GM19463 (cell line): Measurements from ENCODE around the gene MTFR1L.

ENCODE experiments used
- ATAC-seq: cut with Tn5 transposase; IDR thresholded peaks from one replicate; pipeline ENCODE4 v1.9.1; 2021; ENCODE audit warnings: mild to moderate bottlenecking, moderate library complexity; ENCODE audit not compliant: unreplicated experiment

The MTFR1L gene

DNA sequence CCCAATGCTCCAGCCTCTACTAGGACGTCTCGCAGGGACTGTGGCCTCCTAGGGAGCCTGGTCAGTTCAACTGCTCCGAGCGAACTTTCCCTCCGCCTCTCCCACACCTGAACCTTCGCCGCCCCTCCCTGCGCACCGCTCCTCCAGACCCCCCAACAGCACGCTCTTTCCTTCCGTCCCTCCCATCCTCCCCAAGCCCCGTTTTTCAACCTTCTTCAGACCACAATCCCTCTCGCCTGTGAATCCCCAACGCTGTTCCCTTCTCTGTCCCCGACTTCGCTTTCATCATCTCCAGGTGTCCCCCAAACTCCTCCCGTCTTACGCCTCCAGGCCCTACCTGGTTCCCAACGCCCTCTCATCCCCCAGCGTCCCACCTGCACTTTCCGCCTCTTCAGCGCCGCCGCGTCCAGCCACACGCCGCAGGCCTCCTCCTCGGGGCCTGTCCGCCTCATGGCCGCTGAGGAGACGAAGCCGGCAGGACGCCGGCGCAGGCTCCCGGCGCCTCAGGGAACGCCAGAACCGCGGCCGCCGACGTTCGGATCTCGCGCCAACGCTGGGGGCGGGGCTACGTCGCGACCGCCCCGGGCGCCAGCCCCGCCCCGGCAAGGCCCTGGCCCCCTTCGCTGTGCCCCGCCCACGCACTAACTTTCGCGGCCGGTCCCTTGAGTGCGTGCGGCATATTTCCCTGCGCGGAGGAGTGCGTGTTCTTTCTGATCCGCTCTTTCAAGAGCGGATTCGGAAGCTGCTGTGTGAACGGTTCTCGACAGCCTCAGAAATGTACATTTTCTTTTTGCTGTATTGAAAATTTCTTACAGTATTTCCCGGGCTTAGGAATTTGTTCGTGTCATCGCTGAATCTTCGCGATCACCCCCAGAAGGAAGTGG is 39.4 kb downstream of the MTFR1L start, which contains the start of gene AUNIP:
Gene AUNIP, minus strand, starts transcription at position 552 of the 884 bp plus-strand sequence. Its CDS starts 100 bp downstream, at position 452.
- peak; percentile 92 for ATAC-seq

- no peak for ATAC-seq
Measured at GRCh38 chr1:25861316-25862286, 41.8 kb downstream of the MTFR1L start.

GRCh38 chr1:25862785-25863485 is 43.2 kb downstream of the MTFR1L start:
- no peak for ATAC-seq

GRCh38 chr1:25863486-25864262 is 43.9 kb downstream of the MTFR1L start:
- ATAC-seq, result no peak

GRCh38 chr1:25864434-25864833 is 44.7 kb downstream of the MTFR1L start:
- no peak for ATAC-seq

DNA sequence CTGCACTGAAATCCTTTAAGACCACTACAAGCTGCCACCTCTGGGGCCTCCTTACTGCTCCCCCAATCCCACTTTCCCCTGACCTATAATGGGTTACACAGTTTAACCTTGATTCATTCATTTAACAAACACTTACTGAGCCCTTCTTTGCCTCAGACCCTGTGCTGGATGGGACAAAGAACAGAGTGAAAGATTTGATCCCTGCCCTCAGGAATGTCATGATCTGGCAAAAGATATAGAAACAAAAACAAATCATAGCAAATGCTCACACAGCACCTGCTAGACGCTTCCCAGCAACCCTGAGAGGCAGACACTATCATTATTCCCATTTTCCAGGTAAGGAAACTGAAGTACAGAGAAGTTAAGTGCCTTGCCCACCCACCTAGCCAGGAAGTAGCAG is 46.5 kb downstream of the MTFR1L start:
- no peak for ATAC-seq

GRCh38 chr1:25867210-25867991 is 47.6 kb downstream of the MTFR1L start:
- no peak for ATAC-seq

DNA sequence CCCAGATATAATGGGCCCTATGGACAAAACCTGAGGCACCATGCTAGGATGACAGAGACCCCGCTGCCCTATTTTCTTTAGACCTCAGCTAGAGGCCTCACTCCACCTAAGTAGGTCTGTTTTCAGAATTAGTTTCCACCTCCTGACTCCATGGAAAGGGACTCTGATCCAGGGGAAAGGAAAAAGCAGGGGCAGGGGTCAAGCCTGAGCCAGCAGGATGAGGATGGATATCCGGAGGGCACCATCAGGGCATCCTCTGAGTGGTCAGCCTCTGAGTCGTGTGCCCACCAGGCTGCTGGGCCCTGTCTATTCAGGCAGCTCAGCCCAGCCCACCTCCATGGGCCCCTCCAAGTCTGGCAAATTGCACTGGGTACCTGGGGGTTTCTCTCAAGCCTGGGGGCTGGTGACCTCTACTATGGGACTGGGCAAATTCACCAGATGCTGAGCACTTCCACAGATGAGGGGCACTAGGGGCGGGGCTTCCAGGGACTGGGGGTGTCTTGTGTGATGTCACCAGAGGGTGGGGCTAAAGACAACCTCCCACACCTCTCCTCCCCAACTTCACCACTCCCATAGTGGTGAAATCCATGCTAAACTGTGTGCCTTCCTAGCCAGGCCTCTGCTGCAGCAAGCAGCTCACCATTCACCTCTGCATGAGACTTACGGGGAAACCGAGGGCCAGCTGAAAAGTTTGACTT is 50.3 kb downstream of the MTFR1L start:
- no peak for ATAC-seq

GRCh38 chr1:25870614-25871013 is 50.9 kb downstream of the MTFR1L start:
- no peak for ATAC-seq

DNA sequence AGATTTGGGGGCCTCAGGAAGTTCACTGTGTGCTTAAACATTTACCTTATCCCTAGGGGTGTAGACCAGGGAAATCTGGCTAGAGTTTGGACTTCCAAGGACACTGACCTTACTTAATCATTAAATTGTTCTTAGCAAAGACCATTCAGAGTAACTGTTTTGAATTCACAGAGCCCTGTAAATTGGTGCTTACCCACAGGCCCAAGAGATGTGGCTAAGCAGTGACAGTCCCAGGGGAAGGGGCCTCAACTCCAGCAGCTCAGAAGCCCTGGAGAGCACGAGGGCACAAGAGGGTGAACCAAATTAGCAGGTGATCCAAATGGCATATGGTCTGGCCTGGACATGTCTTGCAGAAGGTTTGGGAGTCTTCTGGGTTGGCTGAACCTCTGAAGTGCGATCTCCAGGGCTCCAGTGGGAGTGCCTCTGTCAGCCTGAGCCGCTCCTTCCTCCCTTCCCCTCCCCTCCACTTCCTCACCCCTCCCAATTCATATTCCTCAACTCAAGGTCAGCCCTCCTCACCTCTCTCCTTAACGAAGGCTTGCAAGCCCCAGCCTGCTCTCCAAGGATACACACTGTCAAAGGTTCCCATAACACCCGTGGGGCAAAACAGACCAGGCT is 51.4 kb downstream of the MTFR1L start:
- ATAC-seq, result no peak

DNA sequence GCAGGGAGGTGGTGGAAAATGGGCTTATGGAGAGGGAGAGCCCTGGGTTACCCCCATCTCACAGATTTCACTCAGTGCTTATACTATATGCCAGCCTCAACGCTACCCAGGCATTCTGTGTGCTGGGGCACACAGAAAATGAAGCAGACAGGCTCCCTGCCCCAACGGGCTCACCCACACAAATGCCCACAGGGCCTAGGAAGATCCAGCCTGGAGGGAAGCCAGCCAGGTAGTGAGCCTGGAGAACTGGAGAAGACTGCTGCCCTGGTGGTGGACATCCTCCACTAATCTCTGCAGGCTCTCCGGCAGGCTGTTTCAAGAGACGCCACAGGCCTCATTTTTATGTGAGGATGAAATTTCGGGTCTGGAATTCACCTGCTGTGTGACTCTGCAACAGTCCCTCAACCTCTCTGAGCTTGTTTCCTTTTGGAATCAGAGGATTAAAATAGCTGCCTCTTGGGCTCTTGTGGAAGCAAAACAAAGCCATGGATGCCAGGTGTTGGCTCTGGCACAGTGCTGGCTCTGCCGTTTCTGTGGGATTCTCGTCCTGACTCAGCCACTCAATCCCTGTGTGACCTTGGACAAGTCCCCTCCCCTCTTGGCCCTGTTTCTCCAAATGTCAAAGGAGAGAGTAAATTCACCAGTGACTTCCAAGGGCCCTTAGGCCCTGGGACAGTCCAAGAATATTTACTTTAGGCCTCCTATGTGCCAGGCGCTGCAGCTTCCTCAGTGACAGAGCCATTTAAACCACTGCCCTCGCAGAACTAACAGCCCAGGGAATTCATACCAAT is 52.1 kb downstream of the MTFR1L start:
- no peak for ATAC-seq

GRCh38 chr1:25872713-25873112 is 53.0 kb downstream of the MTFR1L start:
- ATAC-seq, result no peak

- ATAC-seq, result no peak
Measured at GRCh38 chr1:25873120-25873519, 53.4 kb downstream of the MTFR1L start.

GRCh38 chr1:25874209-25874608 is 54.5 kb downstream of the MTFR1L start:
- no peak for ATAC-seq

DNA sequence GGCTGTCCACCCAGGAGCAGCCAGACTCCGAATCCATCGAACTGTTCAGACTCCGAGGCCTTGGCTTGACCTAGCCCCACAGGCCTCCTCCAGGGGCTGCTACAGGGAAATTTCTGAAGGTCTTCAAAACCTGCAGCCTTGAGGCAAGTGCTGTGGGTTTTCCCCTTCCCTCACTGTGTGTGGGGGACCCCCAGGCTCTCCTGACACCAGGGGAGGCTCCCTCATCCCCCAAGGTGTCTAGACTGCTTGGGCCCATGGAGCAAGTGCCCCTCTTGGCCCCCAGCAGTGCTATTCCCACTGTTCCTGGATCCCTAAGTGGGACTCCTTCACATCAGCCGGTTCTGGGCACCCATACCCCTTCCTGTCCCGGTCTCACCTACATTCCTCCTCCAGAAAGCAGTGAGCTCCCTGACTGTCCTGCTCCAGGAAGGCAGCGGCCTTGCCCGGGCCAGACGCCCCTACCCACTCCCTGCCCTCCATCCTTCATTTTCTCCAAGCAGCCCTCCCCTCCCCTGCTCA is 54.9 kb downstream of the MTFR1L start:
- no peak for ATAC-seq

- peak; percentile 60 for ATAC-seq
Measured at GRCh38 chr1:25875154-25875855, 55.6 kb downstream of the MTFR1L start, which contains the start of gene PAQR7. PAQR7 (minus strand) TSS chr1:25875708; CDS start chr1:25863839, 11,869 bp downstream.
